Measurements from ENCODE around the gene PFDN1. TPM values are rescaled to one million over a fixed set of nuclear protein-coding genes. Genes with fewer than 3 reads are reported as not detected.

PFDN1 gene
- polyA plus RNA-seq, 3 donors, result 77.4 to 112 (median 100) TPM

- DNase-seq, result no peak
These were observed 6.9 kb upstream of the PFDN1 start for GRCh38 chr5:140309706-140310249.

- no peak for DNase-seq
These were observed 2.6 kb upstream of the PFDN1 start for GRCh38 chr5:140305471-140305870.

GRCh38 chr5:140303966-140304365 is 1.1 kb upstream of the PFDN1 start:
- DNase-seq, result no peak

GRCh38 chr5:140301136-140301535 is 1.8 kb downstream of the PFDN1 start:
- no peak for DNase-seq

DNA sequence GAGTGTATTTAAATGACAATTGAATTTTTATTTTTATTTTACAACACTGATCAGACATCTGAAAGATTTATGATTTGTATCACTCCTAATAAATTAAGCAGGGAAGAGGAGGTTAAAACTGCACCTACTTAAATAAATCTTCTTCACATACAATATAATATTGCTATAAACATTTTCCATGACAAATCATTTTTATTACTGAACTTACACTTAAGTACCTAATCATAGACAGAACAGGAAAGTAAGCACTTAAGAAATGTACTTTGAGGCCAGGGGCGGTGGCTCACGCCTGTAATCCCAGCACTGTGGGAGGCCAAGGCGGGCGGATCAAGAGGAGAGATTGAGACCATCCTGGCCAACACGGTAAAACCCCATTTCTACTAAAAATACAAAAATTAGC is 3.8 kb downstream of the PFDN1 start:
- DNase-seq, result no peak

- DNase-seq, result no peak
These were observed 4.7 kb downstream of the PFDN1 start for GRCh38 chr5:140298183-140298601.

DNA sequence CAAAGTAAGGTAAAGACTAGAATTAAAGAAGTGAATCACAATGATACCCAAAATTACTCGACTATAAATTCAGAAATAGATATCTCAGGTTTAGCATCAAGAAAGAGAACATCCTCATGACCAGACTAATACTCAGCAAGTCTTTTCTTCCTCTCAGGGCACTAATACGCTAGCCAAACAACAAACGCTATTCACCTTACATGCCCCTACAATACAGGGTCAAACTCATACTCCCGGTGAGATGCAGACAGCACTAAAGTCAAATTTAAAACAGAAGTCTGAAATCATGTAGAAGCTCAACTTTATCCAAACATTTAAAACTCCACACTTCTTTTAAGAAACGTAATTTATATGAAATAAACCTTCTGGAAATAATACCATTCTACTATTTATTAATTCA is 5.6 kb downstream of the PFDN1 start:
- no peak for DNase-seq

GRCh38 chr5:140296289-140296688 is 6.6 kb downstream of the PFDN1 start:
- DNase-seq, result no peak

DNA sequence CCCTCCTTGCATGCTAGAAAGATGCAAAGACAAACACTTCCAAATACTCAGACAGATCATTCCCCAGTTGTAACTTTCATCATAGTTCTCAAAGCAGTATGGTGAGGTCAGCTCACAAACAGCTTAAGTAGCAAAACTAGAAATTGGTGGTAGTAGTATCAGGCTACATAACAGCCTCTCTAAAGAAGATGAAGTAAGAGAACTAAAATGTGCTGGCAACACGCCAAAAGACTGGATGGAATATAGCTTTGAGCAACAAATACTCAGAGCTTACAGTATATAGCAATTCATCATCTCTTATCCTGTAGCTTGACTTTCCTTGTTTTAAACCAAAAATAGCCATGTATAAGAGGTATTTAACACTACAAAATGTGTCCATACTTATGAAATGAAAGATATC is 7.5 kb downstream of the PFDN1 start:
- DNase-seq, result peak; percentile 58

DNA sequence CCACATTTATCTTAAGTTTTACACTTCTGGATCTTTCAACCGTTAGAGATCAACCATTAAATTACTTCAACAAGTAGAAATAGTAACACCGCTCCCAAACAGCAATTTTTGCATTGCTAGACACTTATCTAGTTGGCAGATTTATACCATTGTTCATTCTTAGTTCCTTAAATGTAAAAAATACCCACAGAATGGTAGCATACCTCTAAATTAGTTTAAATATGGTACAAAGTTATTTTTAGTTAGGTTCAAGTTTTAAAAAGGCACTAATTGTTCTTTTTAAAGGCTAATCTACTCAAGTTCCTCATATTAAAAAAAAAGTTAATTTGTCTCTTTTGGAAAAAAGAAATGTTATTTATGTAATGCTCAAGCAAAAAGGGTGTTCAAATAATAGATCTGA is 8.1 kb downstream of the PFDN1 start:
- no peak for DNase-seq

GRCh38 chr5:140293849-140294100 is 9.1 kb downstream of the PFDN1 start:
- DNase-seq, result no peak

GRCh38 chr5:140293091-140293848 is 9.6 kb downstream of the PFDN1 start:
- DNase-seq, result no peak

GRCh38 chr5:140292212-140293036 is 10.5 kb downstream of the PFDN1 start:
- no peak for DNase-seq

DNA sequence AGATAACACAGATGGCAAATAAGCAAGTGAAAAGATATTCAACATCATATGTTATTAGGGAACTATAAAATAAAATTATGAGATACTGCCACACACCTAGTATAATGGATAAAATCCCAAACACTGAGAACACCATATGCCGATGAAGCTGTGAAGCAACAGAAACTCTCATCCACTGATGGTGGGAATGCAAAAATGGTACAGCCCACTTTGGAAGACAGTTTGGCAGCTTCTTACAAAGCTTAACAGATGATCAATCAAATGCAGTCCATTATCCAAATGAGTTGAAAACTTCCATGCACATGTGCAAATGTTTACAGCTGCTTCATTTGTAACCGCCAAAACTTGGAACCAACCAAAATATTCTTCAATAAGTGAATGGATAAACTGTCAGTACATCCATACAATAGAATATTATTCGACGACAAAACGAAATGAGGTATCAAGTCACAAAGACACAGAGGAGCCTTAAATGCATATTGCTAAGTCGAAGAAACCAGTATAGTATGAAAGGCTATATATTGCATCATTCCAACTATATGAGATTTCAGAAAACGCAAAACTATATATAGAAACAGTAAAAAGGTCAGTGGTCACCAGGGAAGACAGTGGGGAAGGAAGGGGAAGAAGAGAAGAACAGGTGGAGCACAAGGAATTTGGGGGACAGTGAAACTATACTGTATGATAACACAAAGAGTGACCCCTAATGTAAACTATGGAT is 14.9 kb downstream of the PFDN1 start:
- no peak for DNase-seq

DNA sequence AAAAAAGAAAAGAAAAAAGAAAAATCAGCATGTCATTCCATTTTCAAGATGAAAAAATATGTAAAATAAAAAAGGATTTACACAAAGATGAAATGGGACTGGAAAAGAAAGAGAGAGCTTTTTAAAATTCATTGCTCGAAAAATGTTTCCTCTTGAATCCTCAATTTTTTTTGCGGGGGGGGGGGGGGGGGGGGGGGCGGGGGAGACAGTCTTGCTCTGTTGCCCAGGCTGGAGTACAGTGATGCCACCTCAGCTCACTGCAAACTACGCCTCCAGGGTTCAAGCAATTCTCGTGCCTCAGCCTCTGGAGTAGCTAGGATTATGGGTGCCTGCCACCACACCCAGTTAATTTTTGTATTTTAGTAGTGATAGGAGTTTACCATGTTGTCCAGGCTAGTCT is 16.5 kb downstream of the PFDN1 start:
- DNase-seq, result no peak

DNA sequence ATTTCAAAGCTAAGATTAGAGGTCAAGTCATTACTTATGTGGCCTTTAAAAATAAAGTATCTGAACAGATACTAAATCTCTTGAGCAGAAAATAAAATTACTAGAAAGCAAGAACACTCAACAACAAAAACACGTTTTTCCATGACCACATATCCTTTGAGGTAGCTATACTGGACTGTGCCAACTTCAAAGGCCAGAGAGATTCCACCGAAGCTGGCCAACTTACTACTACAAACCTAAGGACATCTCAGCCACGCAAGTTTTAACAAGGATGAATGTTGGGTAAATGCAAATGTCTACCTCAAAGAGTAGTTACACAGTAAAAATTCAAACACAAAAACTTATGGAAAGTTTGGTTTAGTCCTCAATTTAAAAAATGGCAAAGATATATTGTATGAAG is 18.9 kb downstream of the PFDN1 start:
- DNase-seq, result no peak

- no peak for DNase-seq
These were observed 20.6 kb downstream of the PFDN1 start for GRCh38 chr5:140282266-140282665.

DNA sequence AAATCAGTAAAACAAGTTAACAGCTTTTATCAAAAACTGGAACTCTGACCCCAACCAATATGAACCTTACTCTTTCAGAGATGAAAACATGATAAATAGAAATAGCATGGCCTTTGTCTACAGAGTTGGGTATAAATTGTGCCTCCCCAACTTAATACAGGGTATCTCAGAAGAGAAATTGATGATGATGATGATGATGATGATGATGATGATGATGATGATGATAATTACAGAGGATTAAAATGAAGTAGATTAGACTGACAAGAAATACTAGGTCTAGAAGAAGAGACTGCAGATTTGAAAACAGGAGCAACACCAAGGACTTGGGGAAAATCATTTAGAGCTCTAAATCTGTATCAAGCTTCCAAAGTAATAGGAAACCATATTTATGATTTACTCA is 27.1 kb downstream of the PFDN1 start:
- no peak for DNase-seq

- no peak for DNase-seq
These were observed 29.5 kb downstream of the PFDN1 start for GRCh38 chr5:140273401-140273877.

DNA sequence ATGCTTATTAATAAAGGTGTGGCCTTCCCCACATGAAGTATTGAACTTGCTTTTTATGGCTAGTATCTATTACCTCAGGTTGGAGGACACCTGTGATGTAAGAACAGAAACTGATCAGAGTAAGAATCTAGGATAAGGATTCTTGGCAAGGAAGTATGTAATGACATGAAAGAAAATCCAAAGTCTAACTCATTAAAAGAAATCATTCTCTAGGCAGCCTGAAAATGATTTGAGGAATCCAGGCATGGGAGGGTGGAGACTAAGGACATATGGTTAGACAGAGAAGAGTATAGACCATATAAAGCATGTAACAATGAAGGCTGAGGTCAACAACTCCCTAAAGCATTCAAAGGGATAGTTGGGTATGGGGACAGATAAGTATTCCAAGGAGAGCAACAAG is 32.9 kb downstream of the PFDN1 start:
- DNase-seq, result no peak

DNA sequence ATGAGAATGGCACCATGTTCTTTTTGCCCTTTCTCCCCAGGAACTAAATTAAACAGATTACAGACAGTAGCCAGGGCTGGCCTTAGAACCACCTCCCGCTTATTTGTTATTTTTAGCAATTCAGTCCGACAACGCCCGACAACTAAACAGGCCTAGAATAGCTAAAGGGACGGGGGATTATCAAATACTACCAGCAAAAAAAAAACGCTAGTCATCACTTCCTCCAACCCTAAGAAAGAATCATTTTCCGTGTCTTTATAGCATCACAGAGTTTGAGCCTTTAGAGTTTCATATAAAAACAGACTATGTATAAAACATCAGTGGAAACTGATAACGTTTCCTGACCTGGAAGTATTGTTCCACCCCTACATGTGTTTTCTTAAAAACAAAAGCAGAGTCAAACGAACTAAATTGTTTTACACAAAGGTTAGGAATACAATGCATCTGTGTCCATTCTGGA is 35.3 kb downstream of the PFDN1 start:
- no peak for DNase-seq

GRCh38 chr5:140267201-140267540 is 35.7 kb downstream of the PFDN1 start:
- no peak for DNase-seq
